Activated T-cell treated with anti-CD3 and anti-CD28 coated beads, Interleukin-2, amount 50 U/mL, for 4 hours (primary cell): Measurements from ENCODE around the gene LPCAT1. TPM values are rescaled to one million over a fixed set of nuclear protein-coding genes. Genes with fewer than 3 reads are reported as not detected.
"Not testable (repeated sequence)": the region's sequence is repeated elsewhere in the genome, so short reads cannot be mapped to it uniquely, and the experiment has no call there.

Source experiments
- ATAC-seq, 2 donors: fragments of 200-7000 bp; cut with Tn5 transposase; one replicate each; pipeline ENCODE4 v1.10.0; 2021
- DNase-seq: peaks from one replicate; pipeline ENCODE4 v3.0.0-alpha.2; 2020
- H3K27me3 Mint-ChIP-seq: one replicate; pipeline ENCODE4 v1.8.0; 2021; ENCODE audit warnings: low read depth, mixed read lengths
- H3K36me3 Mint-ChIP-seq: one replicate; pipeline ENCODE4 v1.8.0; 2022; ENCODE audit warnings: mixed read lengths; ENCODE audit not compliant: insufficient read depth
- H3K4me1 Mint-ChIP-seq: one replicate; pipeline ENCODE4 v1.8.0; 2021; ENCODE audit warnings: low read depth, mixed read lengths
- H3K4me3 Mint-ChIP-seq: one replicate; pipeline ENCODE4 v1.8.0; 2021; ENCODE audit warnings: mild to moderate bottlenecking, moderate library complexity, mixed read lengths
- H3K9me3 Mint-ChIP-seq: one replicate; pipeline ENCODE4 v1.8.0; 2021; ENCODE audit warnings: mixed read lengths
- total RNA-seq, 3 donors: library from RNA; stranded (reverse); gene quantifications; one replicate each; pipeline ENCODE4 v1.2.1, GENCODE V29; 2021

Gene LPCAT1
- total RNA-seq, 3 donors from 2014 or later, result 60.6 to 76.8 (median 65.7) TPM

DNA sequence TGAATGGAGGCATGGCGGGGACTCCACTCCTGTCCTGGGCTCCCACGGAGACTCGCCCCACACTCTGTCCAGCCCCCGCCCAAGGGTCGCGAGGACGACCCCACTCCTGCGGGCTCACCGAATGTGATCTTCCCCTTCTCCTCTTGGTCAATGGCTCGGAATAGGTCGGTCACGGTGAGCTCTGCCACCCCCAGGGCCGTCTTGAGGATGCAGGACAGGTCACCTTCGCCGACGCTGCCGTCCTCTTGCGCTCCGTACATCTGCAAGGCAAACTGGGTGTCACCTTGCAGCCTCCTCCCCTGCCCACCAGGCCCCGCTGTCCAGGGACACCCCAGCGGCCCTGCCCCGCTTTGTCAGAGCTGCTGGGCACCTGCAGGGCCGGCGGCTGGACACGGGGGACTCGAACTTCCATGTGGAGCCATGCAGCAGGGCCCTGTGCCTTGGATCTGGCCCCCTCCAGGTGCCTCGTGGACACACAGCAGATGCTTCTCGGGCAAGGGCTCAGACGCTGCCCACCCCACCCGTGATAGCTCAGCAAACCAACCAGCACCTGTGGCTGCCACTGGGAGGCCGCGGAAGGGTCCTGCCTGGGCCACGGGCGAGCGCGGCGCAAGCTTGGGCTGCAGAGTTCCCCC lies 57.0 kb downstream of the LPCAT1 start:
- ATAC-seq (no peak), DNase-seq (no peak)
- Mint-ChIP-seq H3K27me3 (no peaks in the 10 kb centered on the region), H3K36me3 (peaks cover 33% of the 10 kb centered on the region), H3K4me1 (no peaks in the 10 kb centered on the region), H3K4me3 (no peak overlapping the region), H3K9me3 (no peaks in the 10 kb centered on the region)

DNA sequence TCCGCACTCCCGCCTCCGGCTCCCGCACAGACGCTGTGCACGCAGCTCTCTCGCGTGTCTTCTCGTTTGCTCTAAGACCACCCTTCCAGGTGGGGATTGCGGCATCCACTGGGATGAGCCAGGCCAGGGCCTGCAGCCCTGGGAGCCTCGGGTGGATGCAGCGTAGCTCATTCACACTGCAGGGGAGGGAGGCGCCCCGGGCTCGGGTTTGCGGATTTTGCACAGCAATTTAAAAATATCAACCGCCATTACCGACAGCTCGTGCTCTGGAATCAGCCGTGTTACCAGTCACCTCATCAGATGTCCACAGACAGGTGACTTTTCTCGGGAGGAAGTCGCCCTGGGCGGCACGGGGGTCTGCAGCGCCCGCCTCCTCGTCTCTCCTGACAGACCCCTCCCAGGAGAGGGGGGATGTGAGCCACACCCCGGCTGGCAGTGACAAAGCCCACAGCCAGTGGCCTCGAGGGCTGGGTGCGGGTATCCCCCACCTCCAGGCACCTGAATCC lies 57.7 kb downstream of the LPCAT1 start:
- no peak for ATAC-seq
- DNase-seq, result no peak
- no peak overlapping the region for H3K4me3 Mint-ChIP-seq
- H3K36me3 Mint-ChIP-seq, result peaks cover 34% of the 10 kb centered on the region
- no peaks in the 10 kb centered on the region for H3K4me1 Mint-ChIP-seq
- H3K27me3 Mint-ChIP-seq, result no peaks in the 10 kb centered on the region
- H3K9me3 Mint-ChIP-seq, result no peaks in the 10 kb centered on the region

DNA sequence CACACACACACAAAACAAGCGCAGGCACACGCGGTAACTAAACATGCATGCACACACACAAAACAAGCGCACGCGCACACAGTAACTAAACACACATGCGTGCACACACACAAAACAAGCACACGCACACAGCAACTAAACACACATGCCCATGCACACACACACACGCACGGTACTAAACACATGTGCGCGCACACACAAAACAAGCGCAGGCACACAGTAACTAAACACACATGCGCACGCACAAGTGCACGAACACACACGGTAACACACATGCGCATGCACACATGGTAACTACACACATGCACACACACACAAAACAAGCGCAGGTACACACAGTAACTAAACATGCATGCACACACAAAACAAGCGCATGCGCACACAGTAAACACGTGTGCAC lies 58.6 kb downstream of the LPCAT1 start:
- ATAC-seq (no peak), DNase-seq (no peak)
- H3K4me1 Mint-ChIP-seq, result no peaks in the 10 kb centered on the region
- peaks cover 40% of the 10 kb centered on the region for H3K36me3 Mint-ChIP-seq
- no peak overlapping the region for H3K4me3 Mint-ChIP-seq
- no peaks in the 10 kb centered on the region for H3K9me3 Mint-ChIP-seq
- no peaks in the 10 kb centered on the region for H3K27me3 Mint-ChIP-seq

DNA sequence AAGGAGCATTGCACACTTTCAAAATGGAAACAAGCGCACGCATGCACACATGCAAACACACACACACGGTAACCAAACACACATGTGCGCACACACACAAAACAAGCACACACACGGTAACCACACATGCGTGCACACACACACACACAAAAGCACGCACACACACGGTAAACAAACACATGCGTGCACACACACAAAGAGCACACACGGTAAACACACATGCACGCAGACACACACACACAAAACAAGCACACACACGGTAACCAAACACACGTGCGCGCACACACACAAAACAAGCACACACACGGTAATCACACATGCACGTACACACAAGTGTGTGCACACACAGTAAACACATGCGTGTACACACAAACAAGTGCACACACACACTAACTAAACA lies 59.2 kb downstream of the LPCAT1 start:
- Mint-ChIP-seq H3K27me3 (no peaks in the 10 kb centered on the region), H3K4me1 (no peaks in the 10 kb centered on the region), H3K4me3 (no peak overlapping the region), H3K36me3 (peaks cover 40% of the 10 kb centered on the region), H3K9me3 (no peaks in the 10 kb centered on the region)
- no peak for ATAC-seq
- DNase-seq, result no peak

DNA sequence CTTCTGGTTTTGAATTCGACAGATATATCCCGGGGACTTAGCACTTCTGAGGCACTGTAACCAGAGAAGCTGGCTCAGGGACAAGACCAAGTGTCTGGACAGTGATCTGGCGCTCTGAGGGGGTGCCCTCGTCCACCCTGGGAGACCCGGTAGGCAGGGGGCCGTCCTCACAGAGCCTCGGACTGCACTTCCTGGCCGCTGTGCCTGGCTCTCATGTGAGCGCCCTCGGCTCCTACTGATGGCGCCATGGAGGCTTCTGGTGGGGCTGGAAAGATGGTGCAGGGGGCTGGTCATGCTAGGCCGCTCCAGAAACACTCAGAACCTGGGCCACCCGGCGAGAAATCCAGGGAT lies 59.7 kb downstream of the LPCAT1 start:
- no peaks in the 10 kb centered on the region for H3K9me3 Mint-ChIP-seq
- no peak for DNase-seq
- H3K36me3 Mint-ChIP-seq, result peaks cover 40% of the 10 kb centered on the region
- H3K27me3 Mint-ChIP-seq, result no peaks in the 10 kb centered on the region
- no peak overlapping the region for H3K4me3 Mint-ChIP-seq
- no peaks in the 10 kb centered on the region for H3K4me1 Mint-ChIP-seq
- no peak for ATAC-seq

DNA sequence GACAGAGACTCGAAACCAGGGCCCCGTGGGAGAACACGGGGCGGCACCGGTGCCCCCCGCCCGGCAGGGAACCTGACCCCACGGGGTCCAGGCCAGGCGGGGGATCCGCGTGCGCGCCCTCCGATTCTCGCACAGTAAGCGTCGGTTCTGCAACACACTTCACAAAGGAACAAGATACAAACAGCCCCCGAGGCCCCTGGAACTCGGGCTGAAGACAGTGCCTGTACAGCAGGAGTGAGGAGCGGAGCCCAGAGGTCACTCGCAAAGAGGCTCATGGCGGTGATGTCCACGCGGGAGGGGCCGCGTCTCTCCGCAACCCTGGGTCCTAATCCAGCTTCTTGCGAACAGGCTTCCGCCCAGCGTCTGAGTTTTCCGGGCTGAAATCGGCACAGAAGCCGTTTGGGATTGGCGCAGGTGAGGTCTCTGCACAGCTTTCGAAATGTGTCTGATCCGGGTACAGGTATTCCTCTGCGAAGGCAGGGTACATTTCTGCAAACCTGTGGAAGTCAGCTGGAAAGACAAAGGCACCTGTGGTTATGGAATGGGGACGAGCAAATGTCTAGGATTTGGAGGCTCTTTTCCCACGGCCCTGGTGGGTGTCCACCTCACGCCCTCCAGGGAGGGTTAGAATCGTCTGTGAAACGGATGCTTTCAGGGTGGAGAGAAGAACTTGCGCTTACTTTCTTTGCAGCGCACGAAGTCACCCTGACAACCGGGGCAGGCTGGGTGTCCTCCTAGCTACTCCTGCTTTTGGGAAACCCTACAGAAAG lies 60.2 kb downstream of the LPCAT1 start:
- H3K4me1 Mint-ChIP-seq, result no peaks in the 10 kb centered on the region
- H3K9me3 Mint-ChIP-seq, result no peaks in the 10 kb centered on the region
- H3K27me3 Mint-ChIP-seq, result no peaks in the 10 kb centered on the region
- H3K36me3 Mint-ChIP-seq, result peaks cover 40% of the 10 kb centered on the region
- H3K4me3 Mint-ChIP-seq, result no peak overlapping the region
- no peak for ATAC-seq
- DNase-seq, result no peak

DNA sequence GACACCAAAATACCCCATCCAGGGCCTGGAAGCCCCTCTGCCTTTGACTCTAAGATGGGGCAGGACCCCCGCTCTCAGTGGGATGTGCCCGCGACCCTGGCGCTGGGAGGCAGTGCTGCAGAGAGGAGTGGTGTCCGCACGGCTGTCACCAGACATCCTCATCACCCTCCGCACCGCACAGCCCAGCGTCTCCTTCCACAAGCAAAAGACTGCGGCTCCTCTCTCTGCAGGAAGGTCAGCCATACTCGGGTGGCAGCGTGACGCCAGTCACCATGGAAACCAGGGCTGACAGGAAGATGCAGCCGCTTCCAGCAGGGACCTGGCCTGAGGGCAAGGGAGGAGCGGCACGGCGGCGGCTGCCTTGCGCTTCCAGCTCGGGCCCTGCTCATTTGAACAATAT lies 61.4 kb downstream of the LPCAT1 start:
- Mint-ChIP-seq H3K4me3 (no peak overlapping the region), H3K9me3 (no peaks in the 10 kb centered on the region), H3K27me3 (no peaks in the 10 kb centered on the region), H3K4me1 (no peaks in the 10 kb centered on the region), H3K36me3 (peaks cover 36% of the 10 kb centered on the region)
- ATAC-seq (no peak), DNase-seq (no peak)

DNA sequence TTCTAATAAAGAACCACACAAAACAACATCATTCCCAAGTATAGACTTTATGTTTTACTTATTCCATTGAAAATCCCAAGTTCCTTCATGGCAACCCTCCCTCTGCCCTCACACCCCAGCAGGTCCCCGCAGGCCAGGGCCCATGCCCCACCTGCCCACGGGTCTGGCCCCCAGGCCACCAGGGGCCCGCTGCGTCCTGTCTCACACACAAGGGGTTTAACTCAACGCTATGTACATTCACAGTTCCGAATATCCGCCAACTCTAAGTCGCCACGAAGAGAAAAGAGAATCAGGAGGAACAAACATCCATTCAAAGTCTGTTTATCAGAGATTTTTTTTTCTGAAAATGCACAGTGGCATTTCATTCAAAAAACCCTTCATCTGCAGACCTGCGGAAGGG lies 62.4 kb downstream of the LPCAT1 start:
- no peak overlapping the region for H3K4me3 Mint-ChIP-seq
- peaks cover 5% of the 10 kb centered on the region for H3K9me3 Mint-ChIP-seq
- no peaks in the 10 kb centered on the region for H3K27me3 Mint-ChIP-seq
- peaks cover 36% of the 10 kb centered on the region for H3K36me3 Mint-ChIP-seq
- DNase-seq, result no peak
- no peaks in the 10 kb centered on the region for H3K4me1 Mint-ChIP-seq
- no peak for ATAC-seq

DNA sequence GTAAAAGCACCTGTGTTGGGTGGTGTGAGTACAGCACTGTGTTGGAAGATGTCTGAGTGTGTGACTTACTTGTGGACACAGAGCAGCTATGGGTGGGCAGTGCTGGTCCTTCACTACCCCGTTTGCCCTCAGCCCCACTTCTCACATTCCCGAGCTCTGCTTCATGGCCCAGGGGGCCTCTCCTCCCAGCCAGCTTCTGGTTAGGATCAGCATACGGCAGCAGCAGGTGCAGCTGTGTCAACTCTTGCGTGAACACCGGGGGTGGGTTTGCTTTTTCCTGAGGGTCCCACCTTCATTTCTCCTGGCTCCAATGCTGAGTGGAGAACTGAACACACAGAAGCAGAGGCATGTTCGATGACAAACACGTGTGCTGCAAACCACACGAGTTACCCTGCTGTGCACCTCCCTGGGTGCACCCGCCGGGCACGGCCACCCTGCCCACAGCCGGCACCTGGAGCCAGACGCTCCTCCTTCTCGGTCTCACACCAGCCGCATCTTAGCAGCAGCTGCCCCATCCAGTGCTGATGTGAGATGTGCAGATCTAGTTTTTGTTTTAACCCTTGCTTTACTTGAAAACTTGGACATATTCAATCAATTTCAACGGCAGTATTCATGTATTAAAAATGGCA lies 63.6 kb downstream of the LPCAT1 start:
- H3K9me3 Mint-ChIP-seq, result peaks cover 5% of the 10 kb centered on the region
- H3K4me1 Mint-ChIP-seq, result no peaks in the 10 kb centered on the region
- DNase-seq, result no peak
- peaks cover 30% of the 10 kb centered on the region for H3K36me3 Mint-ChIP-seq
- no peaks in the 10 kb centered on the region for H3K27me3 Mint-ChIP-seq
- ATAC-seq, result no peak
- H3K4me3 Mint-ChIP-seq, result no peak overlapping the region

DNA sequence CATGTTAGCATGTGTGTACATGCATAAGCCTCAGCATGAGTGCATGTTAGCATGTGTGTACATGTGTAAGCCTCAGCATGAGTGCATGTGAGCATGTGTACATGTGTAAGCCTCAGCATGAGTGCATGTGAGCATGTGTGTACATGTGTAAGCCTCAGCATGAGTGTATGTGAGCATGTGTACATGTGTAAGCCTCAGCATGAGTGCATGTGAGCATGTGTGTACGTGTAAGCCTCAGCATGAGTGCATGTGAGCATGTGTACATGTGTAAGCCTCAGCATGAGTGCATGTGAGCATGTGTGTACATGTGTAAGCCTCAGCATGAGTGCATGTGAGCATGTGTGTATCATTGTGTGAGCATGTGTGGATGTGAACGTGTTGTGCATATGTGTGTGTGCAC lies 64.3 kb downstream of the LPCAT1 start:
- H3K9me3 Mint-ChIP-seq, DNase-seq, H3K4me3 Mint-ChIP-seq, H3K27me3 Mint-ChIP-seq, H3K4me1 Mint-ChIP-seq, ATAC-seq: not testable (repeated sequence)
- peaks cover 25% of the 10 kb centered on the region for H3K36me3 Mint-ChIP-seq

DNA sequence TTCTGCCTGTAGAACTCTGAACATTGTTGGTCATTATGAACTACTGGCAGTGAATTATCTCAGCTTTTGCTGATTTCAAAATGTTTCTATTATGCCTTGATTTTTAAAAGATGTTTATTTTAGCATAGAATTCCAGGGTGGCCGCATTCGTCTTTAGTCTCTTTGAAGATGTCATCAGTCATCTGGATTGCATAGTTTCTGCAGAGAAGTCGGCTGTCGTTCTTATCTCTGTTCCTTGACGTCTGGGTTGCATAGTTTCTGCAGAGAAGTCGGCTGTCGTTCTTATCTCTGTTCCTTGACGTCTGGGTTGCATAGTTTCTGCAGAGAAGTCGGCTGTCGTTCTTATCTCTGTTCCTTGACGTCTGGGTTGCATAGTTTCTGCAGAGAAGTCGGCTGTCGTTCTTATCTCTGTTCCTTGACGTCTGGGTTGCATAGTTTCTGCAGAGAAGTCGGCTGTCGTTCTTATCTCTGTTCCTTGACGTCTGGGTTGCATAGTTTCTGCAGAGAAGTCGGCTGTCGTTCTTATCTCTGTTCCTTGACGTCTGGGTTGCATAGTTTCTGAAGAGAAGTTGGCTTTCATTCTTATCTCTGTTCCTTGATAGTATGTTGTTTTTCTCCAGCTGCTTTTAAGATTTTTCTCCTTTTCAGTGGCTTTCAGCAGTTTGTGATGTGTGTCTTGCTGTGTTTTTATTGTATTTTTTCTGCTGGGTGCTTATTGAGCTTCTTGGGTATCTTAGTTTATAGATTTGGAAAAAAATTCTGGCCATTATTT lies 67.5 kb downstream of the LPCAT1 start:
- H3K9me3 Mint-ChIP-seq, result peaks cover 21% of the 10 kb centered on the region
- H3K27me3 Mint-ChIP-seq, H3K4me3 Mint-ChIP-seq, H3K4me1 Mint-ChIP-seq, ATAC-seq, H3K36me3 Mint-ChIP-seq, DNase-seq: not testable (repeated sequence)

DNA sequence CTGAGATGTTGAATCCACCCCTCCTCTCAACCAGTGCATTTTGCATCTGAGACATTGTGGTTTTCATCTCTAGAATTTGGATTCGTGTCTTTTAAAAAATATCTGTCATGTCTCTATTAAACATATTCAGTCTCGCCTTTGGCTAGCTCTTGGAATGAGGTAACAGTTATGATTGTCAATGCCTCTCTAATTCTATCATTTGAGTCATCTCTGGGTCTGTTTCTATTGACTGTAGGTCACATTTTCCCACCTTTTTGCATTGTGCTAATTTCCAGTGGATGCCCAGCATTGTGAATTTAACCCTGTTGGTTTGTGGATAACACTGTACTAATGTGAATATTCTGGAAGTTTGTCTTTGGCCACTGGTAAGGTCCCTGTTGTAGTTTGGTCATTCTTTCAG lies 70.1 kb downstream of the LPCAT1 start:
- Mint-ChIP-seq H3K36me3 (no peaks in the 10 kb centered on the region), H3K4me1 (peaks cover 5% of the 10 kb centered on the region), H3K27me3 (peaks cover 17% of the 10 kb centered on the region), H3K4me3 (no peak overlapping the region), H3K9me3 (peaks cover 21% of the 10 kb centered on the region)
- ATAC-seq, result no peak
- no peak for DNase-seq

DNA sequence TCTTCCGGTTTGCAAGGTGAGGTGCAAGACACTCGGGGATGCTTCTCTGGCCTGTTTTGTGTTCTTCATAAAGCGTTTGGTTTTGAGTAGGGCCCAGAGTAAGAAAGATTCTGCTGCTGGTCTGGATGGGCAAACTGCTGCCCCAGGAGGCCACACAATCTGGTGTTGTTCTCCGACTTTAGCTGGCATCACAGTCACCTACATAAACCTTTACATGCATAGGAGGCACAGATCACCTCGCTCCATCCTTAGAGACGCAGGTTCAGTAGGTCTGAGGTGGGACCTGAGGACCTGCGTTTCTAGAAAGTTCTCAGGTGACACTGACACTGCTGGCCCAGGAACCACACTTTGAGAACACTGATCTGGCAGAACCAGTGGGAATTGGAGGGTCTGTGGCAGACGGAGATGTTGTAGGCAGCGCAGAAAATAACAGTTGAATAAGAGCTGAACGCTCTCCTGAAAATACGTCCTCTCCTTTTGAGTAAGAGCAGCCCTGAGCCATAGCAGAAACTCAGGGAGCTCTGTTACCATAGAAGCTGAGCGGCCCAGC lies 74.6 kb downstream of the LPCAT1 start:
- H3K4me1 Mint-ChIP-seq, result peaks cover 27% of the 10 kb centered on the region
- H3K4me3 Mint-ChIP-seq, result no peak overlapping the region
- no peaks in the 10 kb centered on the region for H3K36me3 Mint-ChIP-seq
- DNase-seq (no peak), ATAC-seq (no peak)
- H3K27me3 Mint-ChIP-seq, result peaks cover 37% of the 10 kb centered on the region
- peaks cover 10% of the 10 kb centered on the region for H3K9me3 Mint-ChIP-seq

DNA sequence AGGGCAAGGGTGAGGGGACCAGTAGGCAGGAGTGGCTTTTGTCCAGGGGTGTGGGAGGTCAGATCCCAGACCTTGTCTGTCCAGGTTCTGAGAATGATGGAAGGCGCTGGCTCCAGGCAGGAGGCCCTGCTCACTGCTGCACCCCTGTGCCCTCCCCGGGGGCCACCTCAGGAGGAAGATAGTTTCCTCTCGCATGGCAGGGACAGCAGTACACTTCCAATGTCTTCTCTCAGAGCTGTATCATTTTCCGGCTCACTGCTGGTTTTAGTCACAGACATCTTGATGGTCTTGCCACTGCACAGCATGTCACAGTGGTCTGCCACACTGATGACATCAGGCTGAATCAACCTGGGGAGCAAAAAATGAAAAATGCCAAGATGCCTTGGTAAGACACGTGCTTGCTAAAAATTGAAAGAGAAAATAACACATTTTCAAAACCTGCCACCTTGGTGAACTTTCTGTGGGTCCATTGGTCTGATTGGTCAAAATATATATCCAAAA lies 75.2 kb downstream of the LPCAT1 start:
- H3K9me3 Mint-ChIP-seq, result peaks cover 4% of the 10 kb centered on the region
- no peak overlapping the region for H3K4me3 Mint-ChIP-seq
- H3K4me1 Mint-ChIP-seq, result peaks cover 31% of the 10 kb centered on the region
- DNase-seq (no peak), ATAC-seq (peak; percentile 61 to 80)
- H3K36me3 Mint-ChIP-seq, result no peaks in the 10 kb centered on the region
- H3K27me3 Mint-ChIP-seq, result peaks cover 41% of the 10 kb centered on the region
